ENCODE data around the gene MYO1B.

DNA sequence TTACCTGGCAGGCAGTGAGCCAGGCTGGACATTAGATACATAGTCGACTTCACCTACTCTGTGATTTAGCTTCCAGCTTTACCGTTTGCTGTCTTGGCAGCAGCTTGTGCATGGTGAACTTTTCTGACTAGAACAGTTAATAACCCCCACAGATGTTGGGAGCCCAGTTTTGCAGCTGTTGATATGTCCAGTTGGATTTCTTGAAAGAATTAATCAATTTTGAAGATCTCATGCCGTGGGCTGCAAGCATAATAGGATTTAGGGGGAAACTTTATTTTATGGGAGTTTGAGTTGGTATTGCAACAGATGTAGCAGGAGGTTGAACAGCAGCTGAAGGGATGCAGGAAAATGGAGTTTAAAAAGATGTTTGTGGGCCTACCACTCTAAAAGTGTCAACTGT lies 13.8 kb downstream of the MYO1B start:
- TF ChIP-seq, protein P1, sequence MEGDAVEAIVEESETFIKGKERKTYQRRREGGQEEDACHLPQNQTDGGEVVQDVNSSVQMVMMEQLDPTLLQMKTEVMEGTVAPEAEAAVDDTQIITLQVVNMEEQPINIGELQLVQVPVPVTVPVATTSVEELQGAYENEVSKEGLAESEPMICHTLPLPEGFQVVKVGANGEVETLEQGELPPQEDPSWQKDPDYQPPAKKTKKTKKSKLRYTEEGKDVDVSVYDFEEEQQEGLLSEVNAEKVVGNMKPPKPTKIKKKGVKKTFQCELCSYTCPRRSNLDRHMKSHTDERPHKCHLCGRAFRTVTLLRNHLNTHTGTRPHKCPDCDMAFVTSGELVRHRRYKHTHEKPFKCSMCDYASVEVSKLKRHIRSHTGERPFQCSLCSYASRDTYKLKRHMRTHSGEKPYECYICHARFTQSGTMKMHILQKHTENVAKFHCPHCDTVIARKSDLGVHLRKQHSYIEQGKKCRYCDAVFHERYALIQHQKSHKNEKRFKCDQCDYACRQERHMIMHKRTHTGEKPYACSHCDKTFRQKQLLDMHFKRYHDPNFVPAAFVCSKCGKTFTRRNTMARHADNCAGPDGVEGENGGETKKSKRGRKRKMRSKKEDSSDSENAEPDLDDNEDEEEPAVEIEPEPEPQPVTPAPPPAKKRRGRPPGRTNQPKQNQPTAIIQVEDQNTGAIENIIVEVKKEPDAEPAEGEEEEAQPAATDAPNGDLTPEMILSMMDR (conservative IDR thresholded peaks at IDR 0.05; ENCODE audit: low read depth, low read length) = no peak
- TF ChIP-seq EZH2 (IDR thresholded peaks at IDR 0.05; ENCODE audit: borderline replicate concordance, low read depth, low read length, poor library complexity, severe bottlenecking) = no peak

All from A673 (cell line).